Activated gamma-delta T cell treated with anti-CD3 and anti-CD28 coated beads, Interleukin-2, amount 50 U/mL, for 16 hours (primary cell): ENCODE measurements around the gene CCL21.
"Not testable (repeated sequence)": the region's sequence is repeated elsewhere in the genome, so short reads cannot be mapped to it uniquely, and the experiment has no call there.

Experiments used
- DNase-seq: peaks from one replicate; pipeline ENCODE4 v3.0.0-alpha.2; 2020; ENCODE audit warnings: low read depth

The CCL21 gene, protein sequence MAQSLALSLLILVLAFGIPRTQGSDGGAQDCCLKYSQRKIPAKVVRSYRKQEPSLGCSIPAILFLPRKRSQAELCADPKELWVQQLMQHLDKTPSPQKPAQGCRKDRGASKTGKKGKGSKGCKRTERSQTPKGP

DNA sequence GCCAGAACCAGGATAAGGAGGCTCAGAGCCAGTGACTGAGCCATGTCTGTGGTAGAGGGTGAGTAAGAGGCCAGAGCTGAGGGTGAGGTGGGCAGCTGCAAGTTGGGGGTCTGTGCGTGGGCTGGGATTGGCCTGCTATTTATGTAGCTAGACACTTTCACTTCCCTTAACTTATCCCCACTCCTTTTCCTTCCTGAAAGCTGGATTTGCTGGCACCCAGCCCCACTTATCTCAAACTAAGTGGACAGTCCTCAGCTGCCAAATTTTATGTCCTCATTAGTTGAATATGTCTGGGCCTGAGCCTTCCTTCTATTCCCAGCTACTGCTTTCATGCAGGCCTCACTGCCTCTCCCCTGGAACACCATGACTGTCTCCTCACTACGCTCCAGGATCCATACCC lies at the start of gene CCL21:
Gene CCL21 (minus strand): TSS at position 114 of the 400 bp plus-strand sequence. CDS start 70 bp downstream, at position 44.
- no peak for DNase-seq

DNA sequence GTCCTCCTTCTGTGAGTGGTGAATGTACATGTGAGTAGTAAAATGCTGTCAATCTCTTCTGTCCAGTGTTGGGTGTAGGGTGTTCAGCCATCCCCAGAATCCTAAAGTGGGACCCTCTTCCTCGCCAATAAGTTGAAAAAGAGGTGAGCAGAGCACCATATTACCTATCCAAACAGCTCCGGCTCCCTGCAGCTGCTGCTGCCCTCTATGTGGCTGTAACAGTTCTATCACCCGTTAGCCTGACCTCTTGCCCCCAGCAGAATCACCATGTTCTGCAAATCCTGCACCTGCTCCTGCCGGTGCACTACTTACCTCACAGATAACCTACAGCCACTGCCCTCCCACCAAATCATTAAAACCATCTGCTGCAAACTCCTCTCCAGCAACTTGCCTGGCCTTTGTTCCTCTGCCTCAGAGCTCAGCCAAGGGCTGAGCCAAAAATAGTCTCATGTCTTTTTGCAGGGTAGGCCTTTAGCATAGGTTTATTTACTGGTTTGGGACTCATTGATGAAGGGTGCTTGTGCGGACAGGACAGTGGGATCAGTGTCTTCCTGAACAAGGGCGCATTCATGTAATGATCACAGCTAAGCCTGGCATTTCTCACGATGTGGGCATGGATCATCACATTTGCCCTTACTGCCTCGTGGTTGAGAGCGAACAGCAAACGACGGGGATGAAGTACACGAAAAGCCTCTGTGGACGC lies 49.6 kb upstream of the CCL21 start:
- no peak for DNase-seq

DNA sequence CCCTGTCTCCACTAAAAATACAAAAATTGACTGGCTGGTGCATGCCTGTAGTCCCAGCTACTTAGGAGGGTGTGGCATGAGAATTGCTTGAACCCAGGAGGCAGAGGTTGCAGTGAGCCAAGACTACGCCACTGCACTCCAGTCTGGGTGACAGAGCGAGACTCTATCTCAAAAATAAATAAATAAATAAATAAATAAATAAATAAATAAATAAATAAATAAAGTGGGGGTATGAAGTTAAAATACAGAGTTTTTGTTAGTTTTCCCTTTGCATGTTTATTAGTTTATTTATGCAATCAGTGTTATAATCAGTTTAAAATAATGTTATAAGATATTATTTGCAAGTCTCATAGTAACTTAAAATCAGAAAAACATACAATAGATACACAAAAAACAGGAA lies 40.4 kb upstream of the CCL21 start:
- not testable (repeated sequence) for DNase-seq

DNA sequence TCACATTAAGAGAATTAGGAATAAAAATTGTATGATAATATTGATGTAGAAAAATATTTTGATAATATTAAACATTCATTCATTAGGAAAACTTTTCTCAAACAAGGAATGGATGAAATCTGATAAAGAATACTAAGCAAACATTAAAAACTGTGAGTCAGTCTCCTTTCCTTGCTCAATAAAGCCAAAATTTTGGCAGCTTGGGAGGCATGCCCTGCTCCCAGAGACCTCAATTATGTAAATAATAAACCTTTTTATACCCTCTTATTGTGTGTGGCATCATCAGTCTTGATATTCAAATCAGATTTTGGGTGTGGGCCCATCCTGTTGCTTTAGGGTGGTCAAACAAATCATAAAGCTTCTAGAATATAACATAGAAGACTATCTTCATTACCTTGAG lies 36.6 kb upstream of the CCL21 start:
- no peak for DNase-seq

DNA sequence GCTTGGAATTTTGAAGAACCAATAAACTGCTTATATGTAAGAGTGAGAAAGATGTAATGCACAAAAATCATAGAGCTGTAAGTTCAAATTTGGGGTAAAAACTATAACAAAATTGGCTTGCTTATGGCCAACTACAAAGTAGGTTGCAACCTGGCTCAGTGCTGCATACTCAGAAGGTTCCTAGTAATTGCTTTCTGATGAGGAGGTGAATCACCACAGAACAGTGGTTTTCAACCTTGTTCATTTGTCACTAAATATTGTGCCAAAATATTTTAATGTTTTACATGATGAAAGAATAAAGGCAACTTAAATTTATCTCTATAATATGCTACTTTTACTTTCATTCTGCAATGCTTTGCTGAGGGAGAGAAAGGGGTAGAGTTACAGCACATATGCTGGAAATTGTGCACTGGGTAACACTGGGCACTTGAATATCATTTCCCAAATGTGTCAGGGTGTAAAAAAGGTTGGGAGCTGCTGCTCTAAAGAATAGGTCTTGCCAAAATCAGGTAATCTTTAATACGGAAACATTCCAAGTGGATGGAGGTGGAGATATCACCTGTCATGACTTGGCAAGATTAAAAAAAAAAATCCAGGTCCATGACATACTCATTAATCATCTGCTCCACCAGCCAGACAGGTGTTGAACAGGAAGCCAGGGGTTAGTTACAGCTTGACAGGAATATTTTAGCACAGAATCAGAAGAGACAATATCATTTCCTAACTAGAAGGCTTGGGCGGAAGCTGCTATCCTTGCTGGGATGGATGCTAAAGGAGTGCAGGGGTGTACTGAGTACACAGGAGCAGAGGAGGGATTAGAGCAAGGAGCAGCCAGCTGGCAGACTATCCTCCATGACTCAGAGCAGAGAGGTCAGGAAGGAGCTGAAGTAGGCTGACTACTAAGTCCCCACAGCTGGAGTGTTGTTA lies 34.6 kb upstream of the CCL21 start:
- no peak for DNase-seq

DNA sequence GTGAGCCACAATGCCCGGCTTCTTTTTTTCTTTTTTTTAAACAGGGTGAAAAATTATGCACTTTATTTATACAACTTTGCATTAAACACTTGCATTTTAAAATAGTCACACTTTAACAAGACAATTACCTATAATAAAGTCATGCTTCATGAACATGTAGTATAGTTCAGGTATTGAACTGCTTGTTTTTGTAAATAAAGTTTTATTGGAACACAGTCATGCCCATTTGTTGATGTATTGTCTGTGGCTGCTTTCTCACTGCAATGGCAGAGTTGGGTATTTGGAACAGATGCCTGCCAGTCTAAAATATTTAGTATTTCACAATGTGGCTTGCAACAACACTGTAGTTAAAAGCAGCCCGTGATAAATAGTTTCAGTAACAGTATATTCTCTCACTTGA lies 32.8 kb upstream of the CCL21 start:
- no peak for DNase-seq

DNA sequence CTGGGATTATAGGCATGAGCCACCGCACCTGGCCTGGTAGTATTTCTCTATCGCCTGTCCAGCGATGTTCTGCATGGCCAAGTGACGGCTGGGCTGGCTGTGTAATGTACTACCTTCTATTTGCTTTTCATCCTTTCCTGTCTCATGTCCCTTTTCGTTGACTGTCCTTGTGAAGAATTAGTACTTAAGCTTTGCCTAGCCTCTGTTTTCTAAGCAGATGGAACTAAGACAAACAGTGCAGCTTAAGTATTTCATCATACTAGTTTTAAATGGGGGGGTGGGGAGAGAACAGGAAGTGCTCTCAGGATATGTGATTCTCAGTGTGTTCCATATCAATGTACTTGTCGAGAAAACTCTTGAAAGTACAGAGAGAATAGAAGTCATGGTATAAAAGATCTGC lies 31.7 kb upstream of the CCL21 start:
- no peak for DNase-seq

DNA sequence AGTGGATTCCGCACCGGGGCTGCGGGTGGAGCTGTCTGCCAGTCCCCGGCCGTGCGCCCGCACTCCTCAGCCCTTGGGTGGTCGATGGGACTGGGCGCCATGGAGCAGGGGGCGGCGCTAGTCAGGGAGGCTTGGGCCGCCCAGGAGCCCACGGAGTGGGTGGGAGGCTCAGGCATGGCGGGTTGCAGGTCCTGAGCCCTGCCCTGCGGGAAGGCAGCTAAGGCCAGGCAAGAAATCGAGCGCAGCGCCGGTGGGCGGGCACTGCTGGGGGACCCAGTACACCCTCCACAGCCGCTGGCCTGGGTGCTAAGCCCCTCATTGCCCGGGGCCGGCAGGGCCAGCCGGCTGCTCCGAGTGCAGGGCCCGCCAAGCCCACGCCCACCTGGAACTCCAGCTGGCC lies 30.2 kb upstream of the CCL21 start:
- DNase-seq: not testable (repeated sequence)

DNA sequence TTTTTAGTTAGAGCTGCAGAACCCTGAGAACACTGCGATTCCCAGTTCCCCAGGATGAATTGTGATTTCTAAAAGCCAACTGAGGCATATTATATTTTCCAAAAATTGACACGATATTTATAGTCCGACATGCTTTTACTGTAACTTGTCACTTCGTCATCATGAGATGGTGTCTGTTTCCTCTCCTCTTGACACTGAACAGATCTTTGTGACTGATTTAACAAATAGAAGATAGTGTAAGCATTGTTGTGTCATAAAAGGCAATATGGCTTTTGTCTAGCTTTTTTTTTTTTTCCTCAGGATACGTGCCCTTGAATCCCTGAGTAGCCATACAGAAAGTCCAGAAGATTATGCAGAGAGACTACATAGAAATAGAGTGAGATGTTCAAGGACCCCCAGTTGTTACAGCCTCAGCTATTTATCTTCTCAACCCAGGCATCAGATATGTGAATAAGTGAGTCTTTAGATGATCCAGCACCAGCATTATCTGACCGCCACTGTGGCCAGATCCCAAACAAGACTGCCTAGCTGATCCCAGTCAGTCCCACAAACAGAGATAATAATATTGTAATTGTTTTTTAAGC lies 27.8 kb upstream of the CCL21 start:
- no peak for DNase-seq

DNA sequence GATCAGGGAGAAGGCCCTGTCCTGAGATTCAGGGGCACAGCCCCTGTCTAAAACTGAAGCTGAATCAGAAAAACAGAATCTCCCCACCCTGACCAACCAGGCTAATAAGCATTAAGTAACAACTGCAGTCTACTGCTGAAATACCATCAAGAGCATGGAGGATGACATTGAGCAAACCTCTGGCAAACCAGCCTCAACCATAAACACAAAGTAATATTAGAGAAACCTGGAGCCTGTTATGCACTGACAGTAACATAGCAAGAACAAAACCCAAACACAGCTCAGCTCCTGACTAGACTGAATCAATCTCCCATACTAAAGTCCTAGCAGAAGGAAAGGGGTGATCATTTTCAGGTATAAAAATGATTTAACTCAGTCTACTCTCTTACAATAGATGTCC lies 24.8 kb upstream of the CCL21 start:
- no peak for DNase-seq

DNA sequence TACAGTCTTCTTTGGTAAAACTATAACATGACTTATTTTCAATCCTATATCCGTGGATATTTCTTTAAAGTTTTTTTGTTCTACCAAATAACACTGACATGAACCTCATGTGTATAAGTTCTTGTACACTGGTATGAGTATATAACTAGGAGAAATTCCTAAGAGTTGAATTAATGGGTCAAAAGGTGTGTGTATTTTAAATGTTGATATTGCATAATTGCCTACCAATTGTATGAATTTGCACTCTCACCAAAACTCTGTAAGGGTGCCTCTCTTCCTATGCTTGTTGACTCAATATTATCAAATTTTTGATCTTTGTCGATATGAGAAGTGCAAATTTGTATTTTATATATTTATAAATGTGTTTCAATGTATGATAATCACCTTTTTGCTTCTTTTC lies 22.9 kb upstream of the CCL21 start:
- no peak for DNase-seq

DNA sequence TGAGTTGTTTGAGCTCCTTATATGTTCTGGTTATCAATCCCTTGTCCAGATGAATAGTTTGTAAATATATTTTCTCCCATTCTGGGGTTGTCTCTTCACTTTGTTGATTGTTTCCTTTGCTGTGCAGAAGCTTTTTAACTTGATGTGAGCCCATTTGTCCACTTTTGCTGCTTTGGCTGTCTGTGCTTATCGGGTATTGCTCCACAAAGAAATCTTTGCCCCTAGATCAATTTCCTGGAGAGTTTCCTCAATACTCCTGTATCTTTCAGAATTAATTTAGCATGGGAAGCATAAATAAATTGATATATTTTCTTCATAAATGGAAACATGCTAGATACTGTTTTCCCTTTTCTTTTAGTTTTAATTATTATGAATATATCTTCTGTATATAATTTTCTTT lies 22.5 kb upstream of the CCL21 start:
- no peak for DNase-seq

DNA sequence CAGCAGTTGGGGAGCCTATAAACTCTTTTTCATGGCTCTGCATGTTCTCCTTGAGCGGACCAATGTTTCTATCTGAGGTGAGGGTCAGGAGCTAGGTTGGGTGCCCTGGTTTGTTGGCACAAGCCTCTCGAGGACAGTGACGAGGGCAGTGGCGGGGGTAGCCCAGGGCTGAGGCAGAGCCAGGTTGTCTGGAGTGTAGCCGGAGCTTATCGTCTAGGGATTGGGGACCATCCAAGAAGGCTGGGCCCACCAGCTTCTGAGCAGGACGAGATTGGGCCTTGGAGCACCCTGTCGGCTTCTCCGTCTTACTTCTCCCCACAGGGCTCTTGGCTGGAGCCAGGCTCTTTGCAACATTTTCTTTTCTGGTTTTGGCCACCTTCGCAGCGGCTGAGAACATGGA lies 13.2 kb upstream of the CCL21 start:
- DNase-seq: no peak

DNA sequence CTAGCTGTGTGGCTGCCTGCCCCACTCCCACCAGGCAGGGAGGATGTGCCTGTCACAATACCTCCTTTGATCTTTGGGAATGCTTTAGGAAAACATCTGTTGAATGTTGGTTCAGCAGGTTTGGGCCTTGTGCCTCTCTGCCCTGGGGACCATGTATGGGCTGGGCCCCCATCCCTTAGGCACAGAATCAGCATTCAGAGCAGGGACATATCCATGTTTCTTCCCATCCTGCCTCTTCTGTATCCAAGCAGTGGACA lies 9.8 kb upstream of the CCL21 start:
- DNase-seq: not testable (repeated sequence)

DNA sequence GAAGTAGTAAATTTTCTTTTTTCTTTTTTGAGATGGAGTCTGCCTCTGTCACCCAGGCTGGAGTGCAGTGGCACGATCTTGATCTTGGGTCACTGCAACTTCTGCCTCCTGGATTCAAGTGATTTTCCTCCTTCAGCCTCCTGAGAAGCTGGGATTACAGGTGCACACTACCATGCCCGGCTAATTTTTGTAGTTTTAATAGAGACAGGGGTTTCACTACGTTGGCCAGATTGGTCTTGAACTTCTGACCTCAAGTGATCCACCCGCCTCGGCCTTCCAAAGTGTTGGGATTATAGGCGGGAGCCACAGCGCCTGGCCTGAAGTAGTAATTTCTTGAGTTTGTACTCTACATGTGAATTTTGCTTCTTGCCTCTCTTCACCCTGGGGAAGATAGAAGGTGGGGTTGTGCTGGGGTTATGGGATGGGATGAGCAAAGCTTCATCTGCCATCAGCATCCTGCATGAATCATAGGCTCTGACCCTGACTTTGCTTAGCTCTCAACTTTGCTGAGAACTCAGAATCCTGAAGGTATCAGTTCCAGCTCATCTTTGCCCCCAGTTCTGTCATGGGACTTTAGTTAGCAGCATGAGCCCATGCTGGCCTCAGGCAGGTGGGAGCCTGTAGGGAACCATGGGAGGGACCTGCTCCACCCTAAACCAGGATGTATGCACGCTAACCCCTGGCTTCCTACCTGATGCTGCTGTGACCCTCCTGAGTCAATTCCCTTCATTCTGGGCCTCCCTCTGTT lies 9.3 kb upstream of the CCL21 start:
- no peak for DNase-seq

DNA sequence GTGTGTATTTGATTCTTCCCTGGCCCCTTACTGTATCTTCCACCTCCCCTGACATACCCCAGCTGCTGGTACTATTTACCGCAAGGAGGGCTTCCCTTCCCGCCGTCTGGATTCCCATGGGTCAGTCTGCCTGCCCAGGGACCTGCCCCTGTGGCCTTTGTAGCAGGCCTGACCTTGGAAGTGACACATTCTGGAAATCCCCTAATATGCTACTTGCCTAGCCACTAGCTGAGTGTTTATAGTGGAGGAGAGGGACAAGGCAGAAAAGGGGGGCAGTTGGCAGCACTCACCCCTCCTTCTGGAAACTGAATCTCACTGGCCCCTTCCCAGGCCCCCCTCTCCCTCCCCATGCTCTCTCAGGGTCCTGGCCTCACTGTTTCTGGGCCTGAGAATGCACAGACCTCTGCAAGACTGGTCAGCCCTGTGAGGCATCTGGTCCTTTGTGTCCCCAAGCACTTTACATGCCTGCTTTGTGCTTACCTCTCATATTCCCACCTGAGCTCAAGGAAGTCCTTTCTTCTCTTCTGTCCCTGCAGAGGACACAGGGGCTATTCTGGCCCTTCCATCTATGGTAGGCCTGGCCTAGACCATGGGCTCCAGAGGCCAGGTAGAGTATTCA lies 8.2 kb upstream of the CCL21 start:
- DNase-seq: no peak

DNA sequence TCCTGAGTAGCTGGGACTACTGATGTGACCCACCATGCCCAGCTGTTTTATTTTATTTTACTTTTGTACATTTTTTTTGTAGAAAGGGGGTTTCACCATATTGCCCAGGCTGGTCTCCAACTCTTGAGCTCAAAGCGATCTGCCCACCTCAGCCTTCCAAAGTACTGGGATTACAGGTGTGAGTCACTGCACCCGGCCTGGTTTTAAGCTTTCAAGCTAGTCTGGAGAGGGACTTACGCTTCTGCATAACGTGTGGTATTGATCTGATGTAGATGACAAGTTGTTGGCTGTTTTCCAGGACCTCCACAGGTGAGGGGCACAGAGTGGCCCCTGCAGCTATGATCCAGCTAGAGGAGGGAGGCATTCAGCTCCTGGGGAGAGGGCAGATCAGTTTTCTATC lies 6.8 kb upstream of the CCL21 start:
- DNase-seq: no peak

DNA sequence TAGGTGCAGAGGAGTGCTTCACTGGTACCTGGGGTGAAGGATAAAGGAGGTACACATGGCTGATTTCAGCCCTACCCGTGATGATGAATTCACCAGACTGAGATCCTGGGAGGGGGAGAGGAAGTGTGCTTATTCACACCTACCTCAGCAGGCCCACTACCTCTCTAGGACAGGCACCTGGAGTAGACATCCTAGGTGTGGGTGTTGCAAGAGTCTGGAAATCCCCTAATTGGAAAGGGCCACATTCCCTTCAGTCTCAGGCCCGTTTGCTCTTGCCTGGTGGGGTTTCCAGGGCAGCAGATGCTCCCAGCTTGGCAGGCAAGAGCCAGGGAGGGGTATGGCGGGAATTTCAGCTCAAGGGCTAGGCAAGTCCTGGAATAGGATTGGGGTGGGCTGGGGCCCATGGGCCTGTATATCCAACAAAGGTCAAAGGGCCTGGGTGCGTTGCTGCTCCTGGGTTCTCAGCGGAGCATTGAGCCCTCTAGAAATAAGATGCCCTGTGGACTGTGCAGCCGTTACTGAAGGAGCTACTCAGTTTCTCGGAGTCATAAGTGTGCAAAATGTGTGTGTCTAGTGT lies 5.8 kb upstream of the CCL21 start:
- DNase-seq: no peak

DNA sequence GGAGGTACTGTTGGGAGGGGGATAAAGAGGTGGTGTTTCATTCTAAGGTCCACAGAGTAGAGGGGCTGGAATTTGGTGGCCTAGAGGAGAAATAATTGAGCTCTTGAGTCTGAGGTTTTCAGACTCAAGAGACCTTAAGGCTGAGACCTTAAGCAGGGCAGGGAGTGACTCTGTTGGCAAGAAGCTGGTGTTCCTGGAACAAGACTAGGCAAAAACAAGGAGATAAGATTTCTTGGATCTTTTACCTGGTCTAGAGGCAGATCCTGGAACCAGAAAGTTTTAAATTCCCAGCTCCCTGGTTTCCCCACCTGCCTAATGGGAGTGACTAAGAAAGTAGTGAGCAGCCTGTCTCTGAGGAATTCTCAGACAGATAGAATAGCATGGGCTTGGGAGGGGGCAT lies 4.1 kb upstream of the CCL21 start:
- no peak for DNase-seq

DNA sequence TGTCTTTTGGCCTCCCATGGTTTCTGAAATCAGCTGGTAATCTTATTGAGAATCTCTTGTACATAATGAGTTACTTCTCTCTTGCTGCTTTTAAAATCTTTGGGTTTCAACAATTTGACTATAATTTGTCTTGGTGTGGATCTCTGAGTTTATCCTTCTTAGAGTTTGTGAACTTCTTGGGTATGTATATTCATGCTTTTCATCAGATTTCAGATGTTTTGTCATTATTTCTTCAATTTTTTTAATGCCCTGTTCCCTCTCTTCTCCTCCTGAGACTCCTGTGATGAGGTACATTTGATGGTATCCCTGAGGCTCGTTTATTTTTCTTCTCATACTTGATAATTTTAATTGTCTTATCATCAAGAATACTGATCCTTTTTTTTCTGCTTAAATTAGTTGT lies 2.2 kb upstream of the CCL21 start:
- DNase-seq: no peak

DNA sequence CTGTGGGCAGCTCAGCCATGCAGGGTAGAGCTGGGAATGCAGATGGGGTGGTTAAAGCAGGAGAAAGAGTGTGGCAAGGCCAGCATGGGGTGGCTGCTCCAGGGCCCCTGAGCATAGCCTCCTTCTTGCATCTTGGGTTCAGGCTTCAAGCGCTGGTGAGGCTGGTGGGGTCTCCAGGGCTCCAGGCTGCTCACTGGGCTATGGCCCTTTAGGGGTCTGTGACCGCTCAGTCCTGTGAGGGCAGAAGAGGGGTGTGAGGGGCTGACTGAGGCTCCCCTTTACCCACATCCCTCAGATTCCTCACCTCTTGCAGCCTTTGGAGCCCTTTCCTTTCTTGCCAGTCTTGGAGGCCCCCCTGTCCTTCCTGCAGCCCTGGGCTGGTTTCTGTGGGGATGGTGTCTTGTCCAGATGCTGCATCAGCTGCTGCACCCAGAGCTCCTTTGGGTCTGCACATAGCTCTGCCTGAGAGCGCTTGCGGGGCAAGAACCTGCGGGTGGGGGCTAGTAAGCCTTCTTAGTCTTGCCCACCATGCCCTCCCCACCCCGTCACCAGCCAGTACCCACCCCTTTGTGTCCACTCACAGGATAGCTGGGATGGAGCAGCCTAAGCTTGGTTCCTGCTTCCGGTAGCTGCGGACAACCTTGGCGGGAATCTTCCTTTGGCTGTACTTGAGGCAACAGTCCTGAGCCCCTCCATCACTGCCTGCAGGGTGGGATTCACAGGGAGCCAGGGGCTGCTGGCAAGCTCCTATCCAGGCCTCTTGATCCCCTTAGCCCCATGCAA lies 549 bp downstream of the CCL21 start:
- DNase-seq: no peak
